Measurements from ENCODE around the gene CFAP299.

DNA sequence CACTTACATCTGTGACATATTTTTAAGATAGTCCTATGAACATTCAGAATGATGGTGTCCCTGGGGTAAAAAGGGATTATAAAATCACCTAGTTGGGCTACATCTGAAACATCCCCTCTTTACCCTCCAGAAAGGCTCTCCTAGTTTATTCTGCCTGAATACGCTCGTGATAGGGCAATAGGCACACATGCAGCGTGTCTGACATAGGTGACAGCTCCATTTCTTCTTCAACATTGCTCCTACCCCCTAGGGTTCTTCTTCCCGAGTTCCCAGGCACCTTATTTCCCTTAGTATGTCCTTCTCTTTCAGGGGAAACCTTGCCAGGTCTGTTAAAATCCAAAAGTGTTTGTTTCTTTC lies 27.1 kb upstream of the CFAP299 start:
- TF ChIP-seq POLR2A (IDR thresholded peaks at IDR 0.05; ENCODE audit: low read length) (no peak), GATA1 (IDR thresholded peaks at IDR 0.05; ENCODE audit: low read depth, low read length) (no peak)
